HG03442 (cell line): Measurements from ENCODE around the gene OPRD1.

Experiments used
- ATAC-seq: cut with Tn5 transposase; IDR thresholded peaks from one replicate; pipeline ENCODE4 v1.9.1; 2021; ENCODE audit warnings: mild to moderate bottlenecking, moderate library complexity; ENCODE audit not compliant: unreplicated experiment

Gene OPRD1

GRCh38 chr1:28882009-28882628 is 70.1 kb downstream of the OPRD1 start:
- no peak for ATAC-seq

GRCh38 chr1:28883242-28883616 is 71.3 kb downstream of the OPRD1 start:
- no peak for ATAC-seq

- no peak for ATAC-seq
These were observed 73.5 kb downstream of the OPRD1 start for GRCh38 chr1:28885472-28885877.

GRCh38 chr1:28885977-28886730 is 74.2 kb downstream of the OPRD1 start:
- no peak for ATAC-seq

GRCh38 chr1:28886731-28887418 is 74.9 kb downstream of the OPRD1 start:
- ATAC-seq: peak; percentile 57

- ATAC-seq: no peak
These were observed 75.5 kb downstream of the OPRD1 start for GRCh38 chr1:28887419-28887834.

- no peak for ATAC-seq
These were observed 76.1 kb downstream of the OPRD1 start for GRCh38 chr1:28887835-28888682.

GRCh38 chr1:28888915-28889314 is 76.9 kb downstream of the OPRD1 start:
- no peak for ATAC-seq

- no peak for ATAC-seq
These were observed 77.4 kb downstream of the OPRD1 start for GRCh38 chr1:28889357-28889756.

- no peak for ATAC-seq
These were observed 78.5 kb downstream of the OPRD1 start for GRCh38 chr1:28890435-28890834.

GRCh38 chr1:28890836-28891235 is 78.9 kb downstream of the OPRD1 start:
- no peak for ATAC-seq

GRCh38 chr1:28891256-28891655 is 79.3 kb downstream of the OPRD1 start:
- ATAC-seq: no peak

GRCh38 chr1:28893403-28894102 is 81.6 kb downstream of the OPRD1 start:
- ATAC-seq: no peak

GRCh38 chr1:28894785-28895184 is 82.8 kb downstream of the OPRD1 start:
- no peak for ATAC-seq

GRCh38 chr1:28895896-28896608 is 84.1 kb downstream of the OPRD1 start:
- no peak for ATAC-seq

- ATAC-seq: no peak
These were observed 84.6 kb downstream of the OPRD1 start for GRCh38 chr1:28896609-28896986.

GRCh38 chr1:28897789-28898188 is 85.8 kb downstream of the OPRD1 start:
- no peak for ATAC-seq

GRCh38 chr1:28898405-28898881 is 86.5 kb downstream of the OPRD1 start:
- ATAC-seq: no peak

- ATAC-seq: no peak
These were observed 87.3 kb downstream of the OPRD1 start for GRCh38 chr1:28899267-28899666.

GRCh38 chr1:28900562-28900961 is 88.6 kb downstream of the OPRD1 start:
- no peak for ATAC-seq
